MM.1S (cell line): ENCODE data around the gene CDC14A.

Experiments
- DNase-seq: peaks from one replicate; pipeline ENCODE4 v3.0.0-alpha.2; 2015
- H2AFZ ChIP-seq: fragments of 300-600 bp; sonication (generic); 2 replicates; pipeline ENCODE4 v1.6.0; 2016; ENCODE audit warnings: antibody characterized with exemption, low read length
- H3F3A ChIP-seq: fragments of 300-600 bp; sonication (generic); 2 replicates; pipeline ENCODE4 v1.6.1; 2016; ENCODE audit warnings: mild to moderate bottlenecking, antibody characterized with exemption, low read length, moderate library complexity, mixed read lengths; ENCODE audit not compliant: insufficient read depth
- H3K27ac ChIP-seq: fragments of 300-600 bp; sonication (generic); 2 replicates; pipeline ENCODE4 v1.5.1; 2016; ENCODE audit warnings: mild to moderate bottlenecking, low read length
- H3K27me3 ChIP-seq: fragments of 300-600 bp; sonication (generic); replicated peaks from 2 replicates; pipeline ENCODE4 v1.6.0; 2016; ENCODE audit warnings: low read length; ENCODE audit not compliant: insufficient read depth
- H3K36me3 ChIP-seq: fragments of 300-600 bp; sonication (generic); replicated peaks from 2 replicates; pipeline ENCODE4 v1.6.1; 2016; ENCODE audit warnings: mild to moderate bottlenecking, low read length, mixed read lengths; ENCODE audit not compliant: insufficient read depth
- H3K4me1 ChIP-seq: fragments of 300-600 bp; sonication (generic); 2 replicates; pipeline ENCODE4 v1.6.1; 2016; ENCODE audit warnings: low read length, mixed read lengths
- H3K4me2 ChIP-seq: fragments of 300-600 bp; sonication (generic); 2 replicates; pipeline ENCODE4 v1.6.0; 2016; ENCODE audit warnings: low read depth, low read length
- H3K4me3 ChIP-seq: fragments of 300-600 bp; sonication (generic); 2 replicates; pipeline ENCODE4 v1.5.1; 2016; ENCODE audit warnings: low read length, mixed read lengths
- H3K79me2 ChIP-seq: fragments of 300-600 bp; sonication (generic); 2 replicates; pipeline ENCODE4 v1.6.1; 2016; ENCODE audit warnings: mixed run types, low read length, mixed read lengths
- H3K9ac ChIP-seq: fragments of 300-600 bp; sonication (generic); 2 replicates; pipeline ENCODE4 v1.6.1; 2016; ENCODE audit warnings: low read length, mixed read lengths
- H3K9me2 ChIP-seq: fragments of 300-600 bp; sonication (generic); replicated peaks from 2 replicates; pipeline ENCODE4 v1.6.1; 2016; ENCODE audit warnings: mild to moderate bottlenecking, low read length, mixed read lengths; ENCODE audit not compliant: insufficient read depth
- H3K9me3 ChIP-seq: fragments of 300-600 bp; sonication (generic); replicated peaks from 2 replicates; pipeline ENCODE4 v1.6.1; 2016; ENCODE audit warnings: mild to moderate bottlenecking, low read length, mixed read lengths; ENCODE audit not compliant: insufficient read depth
- H4K20me1 ChIP-seq: fragments of 300-600 bp; sonication (generic); 2 replicates; pipeline ENCODE4 v1.6.1; 2016; ENCODE audit warnings: mild to moderate bottlenecking, low read length, moderate library complexity, mixed read lengths; ENCODE audit not compliant: insufficient read depth
- CTCF ChIP-seq: fragments of 300-600 bp; sonication (generic); IDR thresholded peaks from 2 replicates; pipeline ENCODE4 v1.5.1; 2016; ENCODE audit warnings: antibody characterized with exemption, low read length, mixed read lengths
- EZH2 ChIP-seq: fragments of 300-600 bp; sonication (generic); optimal IDR thresholded peaks from 2 replicates; pipeline ENCODE3; 2017; ENCODE audit warnings: low read depth, mild to moderate bottlenecking, antibody characterized with exemption, low read length, mixed read lengths
- EZH2phosphoT487 ChIP-seq: fragments of 300-600 bp; sonication (generic); IDR thresholded peaks from 2 replicates; pipeline ENCODE4 v1.6.1; 2018; ENCODE audit warnings: antibody characterized with exemption, low read length

Gene CDC14A

GRCh38 chr1:100349246-100349645 is 3.1 kb upstream of the CDC14A start:
- DNase-seq: no peak
- no peaks in the 10 kb centered on the region for H3K27me3 ChIP-seq
- H3K4me2 ChIP-seq: no peak overlapping the region
- no peak overlapping the region for H3K9ac ChIP-seq
- H3K79me2 ChIP-seq: peaks cover 13% of the 10 kb centered on the region
- no peak overlapping the region for H2AFZ ChIP-seq
- H3K4me1 ChIP-seq: peaks cover 4% of the 10 kb centered on the region; the same call in 1 of the 2 replicates
- no peaks in the 10 kb centered on the region for H3K9me3 ChIP-seq
- H4K20me1 ChIP-seq: no peaks in the 10 kb centered on the region
- no peak overlapping the region for H3K27ac ChIP-seq
- H3F3A ChIP-seq: peaks cover 9% of the 10 kb centered on the region; the same call in 1 of the 2 replicates
- H3K9me2 ChIP-seq: no peaks in the 10 kb centered on the region
- H3K4me3 ChIP-seq: no peak overlapping the region
- no peaks in the 10 kb centered on the region for H3K36me3 ChIP-seq
- TF ChIP-seq EZH2phosphoT487: no peak
- TF ChIP-seq CTCF: no peak
- TF ChIP-seq EZH2: no peak

- Histone ChIP-seq H3K4me3 (peak overlapping the region; percentile 76; the same call in 1 of the 2 replicates), H3K9me3 (no peaks in the 10 kb centered on the region), H3K36me3 (no peaks in the 10 kb centered on the region), H3K9me2 (no peaks in the 10 kb centered on the region), H3K79me2 (peaks cover 20% of the 10 kb centered on the region), H4K20me1 (no peaks in the 10 kb centered on the region), H3K27me3 (no peaks in the 10 kb centered on the region), H3K4me2 (peak overlapping the region; percentile 61; the same call in 1 of the 2 replicates), H2AFZ (peak overlapping the region; percentile 84; the same call in 1 of the 2 replicates), H3K9ac (peak overlapping the region; percentile 64; the same call in 1 of the 2 replicates), H3K27ac (peak overlapping the region; percentile 70; the same call in 1 of the 2 replicates), H3F3A (peaks cover 9% of the 10 kb centered on the region), H3K4me1 (peaks cover 11% of the 10 kb centered on the region; the same call in 1 of the 2 replicates)
- TF ChIP-seq EZH2phosphoT487: no peak
- TF ChIP-seq CTCF: no peak
- no peak for TF ChIP-seq EZH2
- no peak for DNase-seq
Measured at GRCh38 chr1:100350787-100351094, 1.6 kb upstream of the CDC14A start.

GRCh38 chr1:100351095-100351887 is 1.0 kb upstream of the CDC14A start:
- Histone ChIP-seq H3K36me3 (no peaks in the 10 kb centered on the region), H3K27ac (peak overlapping the region; percentile 70), H3K9me2 (no peaks in the 10 kb centered on the region), H3F3A (peaks cover 9% of the 10 kb centered on the region), H2AFZ (peak overlapping the region; percentile 84), H3K4me2 (peak overlapping the region; percentile 61), H3K9me3 (no peaks in the 10 kb centered on the region), H3K79me2 (peaks cover 24% of the 10 kb centered on the region), H3K4me1 (peaks cover 11% of the 10 kb centered on the region; the same call in 1 of the 2 replicates), H3K27me3 (no peaks in the 10 kb centered on the region), H4K20me1 (no peaks in the 10 kb centered on the region), H3K9ac (peak overlapping the region; percentile 64; the same call in 1 of the 2 replicates), H3K4me3 (peak overlapping the region; percentile 76)
- peak; percentile 93 for DNase-seq
- TF ChIP-seq EZH2 (no peak), CTCF (peak; percentile 41), EZH2phosphoT487 (no peak)
